ENCODE measurements around the gene MPC1. TPM values are rescaled to one million over a fixed set of nuclear protein-coding genes. Genes with fewer than 3 reads are reported as not detected.
"Not testable (repeated sequence)": the region's sequence is repeated elsewhere in the genome, so short reads cannot be mapped to it uniquely, and the experiment has no call there.

The MPC1 gene
- total and polyA plus RNA-seq, 2 donors from 2014 or later = 74.1 to 313 TPM

GRCh38 chr6:166394036-166394892 lies 11.5 kb upstream of the MPC1 start:
- intact Hi-C loops (cut with DNase I) = no loop called here
- no peaks in the 10 kb centered on the region for H3K36me3 ChIP-seq (ENCODE audit: control insufficient read depth in 2 of 3, insufficient read depth in 3 of 3, low read length in 3 of 3)
- no peak for FAIRE-seq
- H3K9ac ChIP-seq (ENCODE audit: low read length in 3 of 3) = no peak overlapping the region
- H3K27me3 ChIP-seq (ENCODE audit: control insufficient read depth, insufficient read depth, low read length) = no peaks in the 10 kb centered on the region
- H3K4me1 ChIP-seq (ENCODE audit: control insufficient read depth in 2 of 3, insufficient read depth in 2 of 3, low read depth in 1 of 3, low read length in 3 of 3) = peaks cover 0 to 3% (median under 1%) of the 10 kb centered on the region in 3 donors
- no peaks in the 10 kb centered on the region for H3K9me3 ChIP-seq (ENCODE audit: control insufficient read depth in 2 of 3, insufficient read depth in 1 of 3, low read length in 3 of 3)
- no peak overlapping the region for H3K4me3 ChIP-seq (ENCODE audit: low read length in 3 of 3)
- TF ChIP-seq CTCF (IDR thresholded peaks at IDR 0.05; ENCODE audit: borderline replicate concordance, extremely low read depth, insufficient read depth) = no peak
- no peak for DNase-seq
- H3K27ac ChIP-seq (ENCODE audit: low read depth in 2 of 2, low read length in 2 of 2) = no peak overlapping the region

GRCh38 chr6:166393535-166393823 lies 10.7 kb upstream of the MPC1 start:
- Histone ChIP-seq H3K27ac (ENCODE audit: low read depth in 2 of 2, low read length in 2 of 2) (no peak overlapping the region), H3K9ac (ENCODE audit: low read length in 3 of 3) (no peak overlapping the region), H3K9me3 (ENCODE audit: control insufficient read depth in 2 of 3, insufficient read depth in 1 of 3, low read length in 3 of 3) (no peaks in the 10 kb centered on the region), H3K36me3 (ENCODE audit: control insufficient read depth in 2 of 3, insufficient read depth in 3 of 3, low read length in 3 of 3) (no peaks in the 10 kb centered on the region), H3K4me3 (ENCODE audit: low read length in 3 of 3) (no peak overlapping the region), H3K27me3 (ENCODE audit: control insufficient read depth, insufficient read depth, low read length) (no peaks in the 10 kb centered on the region), H3K4me1 (ENCODE audit: control insufficient read depth in 2 of 3, insufficient read depth in 2 of 3, low read depth in 1 of 3, low read length in 3 of 3) (peaks cover 0 to 3% (median 2%) of the 10 kb centered on the region in 3 donors)
- DNase-seq = no peak
- no peak for FAIRE-seq
- no peak for TF ChIP-seq CTCF (IDR thresholded peaks at IDR 0.05; ENCODE audit: borderline replicate concordance, extremely low read depth, insufficient read depth)
- intact Hi-C loops (cut with DNase I) = no loop called here

GRCh38 chr6:166392755-166393534 lies 10.2 kb upstream of the MPC1 start:
- H3K4me3 ChIP-seq (ENCODE audit: low read length in 3 of 3); H3K9ac ChIP-seq (ENCODE audit: low read length in 3 of 3); DNase-seq; intact Hi-C loops (cut with DNase I); H3K27ac ChIP-seq (ENCODE audit: low read depth in 2 of 2, low read length in 2 of 2); FAIRE-seq; H3K27me3 ChIP-seq (ENCODE audit: control insufficient read depth, insufficient read depth, low read length); H3K36me3 ChIP-seq (ENCODE audit: control insufficient read depth in 2 of 3, insufficient read depth in 3 of 3, low read length in 3 of 3); H3K9me3 ChIP-seq (ENCODE audit: control insufficient read depth in 2 of 3, insufficient read depth in 1 of 3, low read length in 3 of 3); H3K4me1 ChIP-seq (ENCODE audit: control insufficient read depth in 2 of 3, insufficient read depth in 2 of 3, low read depth in 1 of 3, low read length in 3 of 3): not testable (repeated sequence)

- H3K27ac ChIP-seq (ENCODE audit: low read depth in 2 of 2, low read length in 2 of 2) = peak overlapping the region in 1 of 2 donors; percentile 71
- H3K27me3 ChIP-seq (ENCODE audit: control insufficient read depth, insufficient read depth, low read length) = no peaks in the 10 kb centered on the region
- FAIRE-seq (no peak), DNase-seq (no peak)
- peaks cover 0 to 19% (median 5%) of the 10 kb centered on the region in 3 donors for H3K4me1 ChIP-seq (ENCODE audit: control insufficient read depth in 2 of 3, insufficient read depth in 2 of 3, low read depth in 1 of 3, low read length in 3 of 3)
- H3K36me3 ChIP-seq (ENCODE audit: control insufficient read depth in 2 of 3, insufficient read depth in 3 of 3, low read length in 3 of 3) = no peaks in the 10 kb centered on the region
- no peak overlapping the region for H3K9ac ChIP-seq (ENCODE audit: low read length in 3 of 3)
- no peak for TF ChIP-seq CTCF (IDR thresholded peaks at IDR 0.05; ENCODE audit: borderline replicate concordance, extremely low read depth, insufficient read depth)
- intact Hi-C loops (cut with DNase I) = no loop called here
- H3K9me3 ChIP-seq (ENCODE audit: control insufficient read depth in 2 of 3, insufficient read depth in 1 of 3, low read length in 3 of 3) = no peaks in the 10 kb centered on the region
- H3K4me3 ChIP-seq (ENCODE audit: low read length in 3 of 3) = no peak overlapping the region
Observed at GRCh38 chr6:166389119-166389518, 6.4 kb upstream of the MPC1 start.

Measured in kidney (tissue), 14 donors.